HFFc6 (cell line): ENCODE results near the gene MTA1. TPM values are rescaled to one million over a fixed set of nuclear protein-coding genes. Genes with fewer than 3 reads are reported as not detected.

Experiments
- DNase-seq: peaks from one replicate; pipeline ENCODE4 v3.0.0-alpha.2; 2018
- H3K27ac Mint-ChIP-seq: 2 replicates; pipeline ENCODE4 v1.8.0; 2020; ENCODE audit warnings: mild to moderate bottlenecking, mixed read lengths
- H3K27me3 Mint-ChIP-seq: 2 replicates; pipeline ENCODE4 v1.8.0; 2021; ENCODE audit warnings: mild to moderate bottlenecking, moderate library complexity, mixed read lengths; ENCODE audit not compliant: insufficient read depth
- H3K36me3 Mint-ChIP-seq: 2 replicates; pipeline ENCODE4 v1.8.0; 2021; ENCODE audit warnings: low read depth, mixed read lengths
- H3K4me1 Mint-ChIP-seq: 2 replicates; pipeline ENCODE4 v1.8.0; 2020; ENCODE audit warnings: low read depth, mixed read lengths
- H3K4me3 Mint-ChIP-seq: 2 replicates; pipeline ENCODE4 v1.8.0; 2020; ENCODE audit warnings: mild to moderate bottlenecking, moderate library complexity, mixed read lengths
- H3K9me3 Mint-ChIP-seq: 2 replicates; pipeline ENCODE4 v1.8.0; 2020; ENCODE audit warnings: mild to moderate bottlenecking, mixed read lengths
- total RNA-seq, 6 experiments: library from RNA; stranded (reverse); fragmentation: NEBNext Ultra II Directional; extraction: Animal tissue kit (Norgen Biotek cat#: 25700); gene quantifications; 2 replicates in 1 of 6; 3 replicates in 5 of 6; pipeline ENCODE4 v1.2.3, GENCODE V29; 2021
- TF ChIP-seq, protein P1 (sequence below): fragments of 200-600 bp; sonication (generic); IDR thresholded peaks from 2 replicates; pipeline ENCODE4 v1.5.0; 2021; ENCODE audit warnings: antibody characterized with exemption, mild to moderate bottlenecking

The MTA1 gene
- total RNA-seq, 6 experiments from 2014 or later, result 67.5 to 71.3 (median 69.2) TPM

DNA sequence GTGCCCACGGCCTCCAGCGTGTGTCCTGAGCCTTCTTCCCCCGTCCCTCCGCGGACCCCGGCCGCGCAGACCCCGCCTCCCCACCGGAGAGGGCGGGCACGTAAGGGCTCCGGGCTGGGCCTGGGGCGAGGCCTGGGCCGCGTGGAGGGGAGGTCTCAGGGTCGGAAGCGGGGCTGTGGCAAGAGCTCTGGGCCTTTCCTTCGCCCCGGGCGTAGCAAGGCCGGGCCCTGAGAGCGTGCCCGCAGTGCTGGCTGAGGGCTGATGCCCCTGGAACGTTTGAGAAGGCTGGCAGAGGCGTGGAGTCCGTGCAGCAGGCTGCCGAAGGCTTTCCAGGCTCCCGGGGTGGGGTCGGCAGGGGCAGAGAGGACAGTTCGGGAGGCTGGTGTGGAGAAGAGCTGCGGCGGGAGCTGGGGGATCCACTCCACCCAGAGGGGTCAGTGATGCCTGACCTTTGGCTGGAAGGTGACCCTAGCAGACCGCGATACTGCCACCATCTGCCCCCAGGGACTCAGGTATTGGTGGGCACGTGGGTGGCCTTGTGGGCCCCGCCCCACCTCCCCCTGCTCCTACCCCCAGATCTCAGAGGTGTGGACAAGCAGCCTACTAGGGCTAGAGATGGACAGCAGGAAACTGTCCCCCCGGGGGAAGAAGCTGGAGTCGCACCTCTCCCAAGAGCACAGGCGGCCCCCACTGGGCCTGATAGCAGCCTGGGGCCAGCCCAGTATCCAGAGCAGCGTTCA, 20.7 kb upstream of the MTA1 start:
- no peaks in the 10 kb centered on the region for H3K27me3 Mint-ChIP-seq
- no peak for DNase-seq
- peaks cover 12% of the 10 kb centered on the region; the same call in 1 of the 2 replicates for H3K9me3 Mint-ChIP-seq
- TF ChIP-seq, protein P1, sequence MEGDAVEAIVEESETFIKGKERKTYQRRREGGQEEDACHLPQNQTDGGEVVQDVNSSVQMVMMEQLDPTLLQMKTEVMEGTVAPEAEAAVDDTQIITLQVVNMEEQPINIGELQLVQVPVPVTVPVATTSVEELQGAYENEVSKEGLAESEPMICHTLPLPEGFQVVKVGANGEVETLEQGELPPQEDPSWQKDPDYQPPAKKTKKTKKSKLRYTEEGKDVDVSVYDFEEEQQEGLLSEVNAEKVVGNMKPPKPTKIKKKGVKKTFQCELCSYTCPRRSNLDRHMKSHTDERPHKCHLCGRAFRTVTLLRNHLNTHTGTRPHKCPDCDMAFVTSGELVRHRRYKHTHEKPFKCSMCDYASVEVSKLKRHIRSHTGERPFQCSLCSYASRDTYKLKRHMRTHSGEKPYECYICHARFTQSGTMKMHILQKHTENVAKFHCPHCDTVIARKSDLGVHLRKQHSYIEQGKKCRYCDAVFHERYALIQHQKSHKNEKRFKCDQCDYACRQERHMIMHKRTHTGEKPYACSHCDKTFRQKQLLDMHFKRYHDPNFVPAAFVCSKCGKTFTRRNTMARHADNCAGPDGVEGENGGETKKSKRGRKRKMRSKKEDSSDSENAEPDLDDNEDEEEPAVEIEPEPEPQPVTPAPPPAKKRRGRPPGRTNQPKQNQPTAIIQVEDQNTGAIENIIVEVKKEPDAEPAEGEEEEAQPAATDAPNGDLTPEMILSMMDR, result no peak
- no peaks in the 10 kb centered on the region for H3K4me1 Mint-ChIP-seq
- H3K27ac Mint-ChIP-seq, result peak overlapping the region; percentile 52
- peak overlapping the region; percentile 84 for H3K4me3 Mint-ChIP-seq
- peaks cover 22% of the 10 kb centered on the region for H3K36me3 Mint-ChIP-seq

- Mint-ChIP-seq H3K4me1 (no peaks in the 10 kb centered on the region), H3K36me3 (peaks cover 27% of the 10 kb centered on the region), H3K27ac (peak overlapping the region; percentile 18; the same call in 1 of the 2 replicates), H3K27me3 (no peaks in the 10 kb centered on the region), H3K9me3 (peaks cover 12% of the 10 kb centered on the region; the same call in 1 of the 2 replicates), H3K4me3 (peak overlapping the region; percentile 84)
- TF ChIP-seq, protein P1, result no peak
- no peak for DNase-seq
Observed at GRCh38 chr14:105399466-105399775, 20.2 kb upstream of the MTA1 start.

DNA sequence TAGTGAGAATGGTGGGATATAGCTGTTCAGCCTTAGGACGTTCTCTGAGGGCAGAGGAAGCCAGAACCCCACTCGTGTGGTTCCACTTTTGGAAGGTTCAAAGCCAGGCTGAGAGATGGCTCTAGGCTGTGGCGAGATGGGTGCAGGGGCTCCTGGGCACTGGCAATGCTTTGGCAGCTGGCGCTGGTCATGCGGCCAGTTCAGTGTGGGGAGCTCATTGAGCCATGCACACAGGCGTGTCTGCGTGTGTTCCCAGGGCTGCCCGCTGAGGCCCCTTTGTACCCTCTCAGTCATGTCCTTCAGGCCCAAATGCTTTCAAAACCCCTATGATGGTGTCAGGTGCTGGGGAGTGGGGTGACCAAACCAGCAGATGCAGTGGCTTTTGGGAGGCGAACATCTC, 19.6 kb upstream of the MTA1 start:
- H3K4me1 Mint-ChIP-seq, result no peaks in the 10 kb centered on the region
- peaks cover 12% of the 10 kb centered on the region; the same call in 1 of the 2 replicates for H3K9me3 Mint-ChIP-seq
- TF ChIP-seq, protein P1, result no peak
- H3K27me3 Mint-ChIP-seq, result no peaks in the 10 kb centered on the region
- DNase-seq, result no peak
- peaks cover 28% of the 10 kb centered on the region for H3K36me3 Mint-ChIP-seq
- H3K27ac Mint-ChIP-seq, result no peak overlapping the region
- peak overlapping the region; percentile 11; the same call in 1 of the 2 replicates for H3K4me3 Mint-ChIP-seq

DNA sequence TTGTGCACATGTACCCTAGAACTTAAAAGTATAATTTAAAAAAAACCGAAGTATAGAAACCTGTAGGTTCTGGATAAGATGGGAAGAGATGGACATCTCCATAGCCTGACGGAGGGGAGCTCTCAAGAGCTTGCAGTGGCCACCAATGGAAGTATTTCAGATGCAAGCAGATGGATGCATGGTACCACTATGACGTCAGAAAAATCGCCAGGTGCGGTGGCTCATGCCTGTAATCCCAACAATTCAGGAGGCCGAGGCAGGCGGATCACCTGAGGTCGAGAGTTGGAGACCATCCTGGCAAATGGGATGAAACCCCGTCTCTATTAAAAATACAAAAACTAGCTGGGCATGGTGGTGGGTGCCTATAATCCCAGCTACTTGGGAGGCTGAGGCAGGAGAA, 17.9 kb upstream of the MTA1 start:
- TF ChIP-seq, protein P1, result no peak
- Mint-ChIP-seq H3K4me1 (no peaks in the 10 kb centered on the region), H3K27me3 (no peaks in the 10 kb centered on the region), H3K9me3 (peaks cover 12% of the 10 kb centered on the region; the same call in 1 of the 2 replicates), H3K4me3 (no peak overlapping the region), H3K36me3 (peaks cover 28% of the 10 kb centered on the region), H3K27ac (no peak overlapping the region)
- no peak for DNase-seq

DNA sequence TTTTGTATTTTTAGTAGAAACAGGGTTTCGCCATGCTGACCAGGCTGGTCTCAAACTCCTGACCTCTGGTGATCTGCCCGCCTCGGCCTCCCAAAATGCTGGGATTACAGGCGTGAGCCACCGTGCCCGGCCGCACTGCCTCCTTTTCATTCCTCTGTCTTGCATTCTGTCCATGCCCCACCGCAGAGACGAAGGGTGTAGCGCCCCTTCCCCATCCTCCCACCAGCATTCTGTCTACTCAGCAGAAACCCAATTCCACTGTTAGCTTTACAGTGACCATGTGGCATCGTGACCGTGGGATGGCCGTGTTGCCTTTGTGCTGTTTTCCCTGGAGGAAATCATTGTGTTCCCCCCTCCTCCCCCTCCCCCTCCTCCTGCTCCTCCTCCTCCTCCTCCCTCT, 11.0 kb upstream of the MTA1 start:
- Mint-ChIP-seq H3K9me3 (no peaks in the 10 kb centered on the region), H3K27me3 (peaks cover 4% of the 10 kb centered on the region), H3K36me3 (peaks cover 6% of the 10 kb centered on the region; the same call in 1 of the 2 replicates), H3K4me3 (no peak overlapping the region), H3K4me1 (no peaks in the 10 kb centered on the region), H3K27ac (no peak overlapping the region)
- TF ChIP-seq, protein P1, result no peak
- no peak for DNase-seq
